ENCODE measurements around the gene NECAB2. TPM values are rescaled to one million over a fixed set of nuclear protein-coding genes. Genes with fewer than 3 reads are reported as not detected.

NECAB2 gene
- total and polyA plus RNA-seq, 2 experiments from 2014 or later = 1.6 to 5.1 TPM

DNA sequence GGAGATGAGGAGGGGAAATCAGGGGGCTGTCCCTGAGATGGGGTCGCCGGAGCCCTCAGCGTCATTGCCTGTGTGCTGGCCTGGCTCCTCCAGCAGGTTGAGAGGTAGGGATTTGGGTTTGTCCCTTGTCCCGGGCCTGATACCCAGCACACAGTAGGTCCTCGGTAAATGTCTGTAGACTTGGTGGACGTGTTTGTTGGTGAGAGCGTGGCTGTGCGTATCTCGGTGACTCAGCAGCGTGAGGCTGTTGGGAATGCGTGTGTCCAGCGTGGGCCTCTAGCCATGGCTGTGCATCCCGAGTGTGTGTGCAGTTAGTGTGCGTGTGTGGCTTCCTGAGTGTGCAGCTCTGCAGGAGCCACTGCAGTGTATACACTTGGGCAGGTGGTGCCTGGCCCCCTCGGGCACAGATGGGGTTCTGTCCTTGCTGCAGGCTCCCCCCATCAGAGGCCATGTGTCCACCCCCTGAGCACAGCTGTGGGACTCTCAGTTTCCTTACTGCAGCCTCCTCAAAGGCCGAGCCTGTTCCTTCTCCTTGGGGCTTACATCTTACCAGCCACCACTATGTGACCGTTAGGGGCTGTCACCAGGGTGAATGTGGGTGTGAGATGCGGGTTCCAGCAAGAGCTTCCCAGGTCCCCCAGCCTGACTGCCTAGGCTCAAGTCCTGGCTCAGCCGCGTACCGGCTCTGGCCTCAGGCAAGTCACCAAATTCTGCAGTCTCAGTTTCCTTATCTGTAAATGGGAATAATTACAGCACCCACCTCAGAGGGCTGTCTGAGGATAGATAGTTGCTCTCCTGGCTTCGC lies 5.7 kb downstream of the NECAB2 start:
- Histone ChIP-seq H3K4me2 (no peak overlapping the region), H3K9me2 (ENCODE audit: insufficient read depth) (no peaks in the 10 kb centered on the region), H3K27ac (ENCODE audit: low read depth) (no peak overlapping the region), H3F3A (replicated peaks; ENCODE audit: low read depth) (no peaks in the 10 kb centered on the region), H3K27me3 (ENCODE audit: insufficient read depth) (peaks cover 12% of the 10 kb centered on the region), H4K20me1 (replicated peaks; ENCODE audit: insufficient read depth) (no peaks in the 10 kb centered on the region), H2AFZ (no peak overlapping the region), H3K36me3 (ENCODE audit: insufficient read depth) (no peaks in the 10 kb centered on the region), H3K4me1 (ENCODE audit: insufficient read depth) (no peaks in the 10 kb centered on the region; the same call in 1 of the 2 replicates), H3K4me3 (no peak overlapping the region), H3K79me2 (replicated peaks; ENCODE audit: insufficient read depth) (no peaks in the 10 kb centered on the region)
- H3K27ac Mint-ChIP-seq = no peak overlapping the region
- H3K9me3 Mint-ChIP-seq = peaks cover 14% of the 10 kb centered on the region
- no peak for TF ChIP-seq ZNF331 (CRISPR knock-in tag; IDR thresholded peaks at IDR 0.05; ENCODE audit: low read depth)
- no peak for TF ChIP-seq POLR2AphosphoS5 (IDR thresholded peaks at IDR 0.05; ENCODE audit: low read depth)
- TF ChIP-seq, protein P1, sequence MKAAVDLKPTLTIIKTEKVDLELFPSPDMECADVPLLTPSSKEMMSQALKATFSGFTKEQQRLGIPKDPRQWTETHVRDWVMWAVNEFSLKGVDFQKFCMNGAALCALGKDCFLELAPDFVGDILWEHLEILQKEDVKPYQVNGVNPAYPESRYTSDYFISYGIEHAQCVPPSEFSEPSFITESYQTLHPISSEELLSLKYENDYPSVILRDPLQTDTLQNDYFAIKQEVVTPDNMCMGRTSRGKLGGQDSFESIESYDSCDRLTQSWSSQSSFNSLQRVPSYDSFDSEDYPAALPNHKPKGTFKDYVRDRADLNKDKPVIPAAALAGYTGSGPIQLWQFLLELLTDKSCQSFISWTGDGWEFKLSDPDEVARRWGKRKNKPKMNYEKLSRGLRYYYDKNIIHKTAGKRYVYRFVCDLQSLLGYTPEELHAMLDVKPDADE (IDR thresholded peaks at IDR 0.05) = no peak
- TF ChIP-seq ZNF462 (CRISPR knock-in tag; IDR thresholded peaks at IDR 0.05) = no peak
- no peak for TF ChIP-seq CTCF (conservative IDR thresholded peaks at IDR 0.05; ENCODE audit: low read depth in 2 of 2)
- no peak for TF ChIP-seq EZH2 (IDR thresholded peaks at IDR 0.05; ENCODE audit: low read depth, unreplicated experiment)
- TF ChIP-seq NANOG (IDR thresholded peaks at IDR 0.05; ENCODE audit: borderline replicate concordance) = no peak
- no peak for TF ChIP-seq EZH2phosphoT487 (IDR thresholded peaks at IDR 0.05; ENCODE audit: unreplicated experiment)
- TF ChIP-seq ZNF114 (CRISPR knock-in tag; IDR thresholded peaks at IDR 0.05) = no peak
- DNase-seq (ENCODE audit: low spot score) (no peak), ATAC-seq (no peak)
- H3K4me3 Mint-ChIP-seq = no peak overlapping the region
- H3K27me3 Mint-ChIP-seq (ENCODE audit: insufficient read depth, low read depth, poor library complexity) = peaks cover 20% of the 10 kb centered on the region
- peaks cover 7% of the 10 kb centered on the region; the same call in 2 of the 3 replicates for H3K4me1 Mint-ChIP-seq
- peaks cover 12% of the 10 kb centered on the region for H3K36me3 Mint-ChIP-seq (ENCODE audit: low read depth)

Data from GM23338 (cell line).